Limb (tissue), 2 donors: ENCODE data around the gene CRACR2B.

Source experiments
- DNase-seq, 2 donors: peaks; one replicate each; pipeline ENCODE4 v3.0.0-alpha.2; 2016; ENCODE audit errors: extremely low spot score in 2 of 2

The CRACR2B gene

GRCh38 chr11:826227-826621, 1.5 kb upstream of the CRACR2B start:
- no peak for DNase-seq

- DNase-seq: no peak
These were observed 928 bp upstream of the CRACR2B start for GRCh38 chr11:826836-827145.

- DNase-seq: no peak
These were observed 398 bp upstream of the CRACR2B start for GRCh38 chr11:827146-827896.

GRCh38 chr11:828506-829175, 922 bp downstream of the CRACR2B start:
- no peak for DNase-seq

- DNase-seq: no peak
These were observed 1.6 kb downstream of the CRACR2B start for GRCh38 chr11:829176-829846.

- DNase-seq: no peak
These were observed 2.2 kb downstream of the CRACR2B start for GRCh38 chr11:829847-830294.

GRCh38 chr11:830295-831117, 2.8 kb downstream of the CRACR2B start:
- DNase-seq: no peak

GRCh38 chr11:831118-831864, 3.6 kb downstream of the CRACR2B start:
- no peak for DNase-seq

GRCh38 chr11:831961-832528, 4.3 kb downstream of the CRACR2B start:
- DNase-seq: no peak

GRCh38 chr11:832529-833113, 4.9 kb downstream of the CRACR2B start, which contains the start of gene CD151:
CD151 (plus strand) TSS chr11:832952; CDS start chr11:836070, 3,118 bp downstream.
- DNase-seq: peak in 1 of 2 donors; percentile 79

- peak in 1 of 2 donors; percentile 77 for DNase-seq
These were observed 5.5 kb downstream of the CRACR2B start for GRCh38 chr11:833114-833791.

- no peak for DNase-seq
These were observed 6.2 kb downstream of the CRACR2B start for GRCh38 chr11:833849-834311.

- no peak for DNase-seq
These were observed 6.9 kb downstream of the CRACR2B start for GRCh38 chr11:834371-835316.

GRCh38 chr11:836274-836673, 8.6 kb downstream of the CRACR2B start:
- no peak for DNase-seq

- no peak for DNase-seq
These were observed 9.0 kb downstream of the CRACR2B start for GRCh38 chr11:836700-837099.

- no peak for DNase-seq
These were observed 9.7 kb downstream of the CRACR2B start for GRCh38 chr11:837189-837989.

GRCh38 chr11:837990-838307, 10.2 kb downstream of the CRACR2B start:
- DNase-seq: no peak
